ENCODE measurements around the gene PPP1R12A. TPM values are rescaled to one million over a fixed set of nuclear protein-coding genes. Genes with fewer than 3 reads are reported as not detected.

PPP1R12A gene
- total RNA-seq, 4 donors from 2014 or later = 79.2 to 276 (median 92.6) TPM

- no peak for DNase-seq
- TF ChIP-seq, protein P1, sequence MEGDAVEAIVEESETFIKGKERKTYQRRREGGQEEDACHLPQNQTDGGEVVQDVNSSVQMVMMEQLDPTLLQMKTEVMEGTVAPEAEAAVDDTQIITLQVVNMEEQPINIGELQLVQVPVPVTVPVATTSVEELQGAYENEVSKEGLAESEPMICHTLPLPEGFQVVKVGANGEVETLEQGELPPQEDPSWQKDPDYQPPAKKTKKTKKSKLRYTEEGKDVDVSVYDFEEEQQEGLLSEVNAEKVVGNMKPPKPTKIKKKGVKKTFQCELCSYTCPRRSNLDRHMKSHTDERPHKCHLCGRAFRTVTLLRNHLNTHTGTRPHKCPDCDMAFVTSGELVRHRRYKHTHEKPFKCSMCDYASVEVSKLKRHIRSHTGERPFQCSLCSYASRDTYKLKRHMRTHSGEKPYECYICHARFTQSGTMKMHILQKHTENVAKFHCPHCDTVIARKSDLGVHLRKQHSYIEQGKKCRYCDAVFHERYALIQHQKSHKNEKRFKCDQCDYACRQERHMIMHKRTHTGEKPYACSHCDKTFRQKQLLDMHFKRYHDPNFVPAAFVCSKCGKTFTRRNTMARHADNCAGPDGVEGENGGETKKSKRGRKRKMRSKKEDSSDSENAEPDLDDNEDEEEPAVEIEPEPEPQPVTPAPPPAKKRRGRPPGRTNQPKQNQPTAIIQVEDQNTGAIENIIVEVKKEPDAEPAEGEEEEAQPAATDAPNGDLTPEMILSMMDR (IDR thresholded peaks at IDR 0.05) = no peak
- no peak for TF ChIP-seq POLR2A (IDR thresholded peaks at IDR 0.05)
Measured at GRCh38 chr12:79870916-79871315, 64.0 kb downstream of the PPP1R12A start.

GRCh38 chr12:79859646-79860045 lies 75.3 kb downstream of the PPP1R12A start:
- no peak overlapping the region for H3K4me3 ChIP-seq
- no peaks in the 10 kb centered on the region for H3K4me1 ChIP-seq
- no peak overlapping the region for H3K27ac ChIP-seq
- H3K36me3 ChIP-seq = no peaks in the 10 kb centered on the region
- H3K9me3 ChIP-seq = no peaks in the 10 kb centered on the region
- H3K27me3 ChIP-seq = no peaks in the 10 kb centered on the region
- no peak for TF ChIP-seq POLR2A (IDR thresholded peaks at IDR 0.05)
- TF ChIP-seq, protein P1 (IDR thresholded peaks at IDR 0.05) = no peak
- no peak for DNase-seq

More at GRCh38 chr12:79870916-79871315, 64.0 kb downstream of the PPP1R12A start:
- Histone ChIP-seq H3K27me3 (no peaks in the 10 kb centered on the region), H3K36me3 (peaks cover 0 to 16% (median 0%) of the 10 kb centered on the region in 3 donors), H3K27ac (no peak overlapping the region), H3K4me3 (no peak overlapping the region), H3K4me1 (no peaks in the 10 kb centered on the region), H3K9me3 (no peaks in the 10 kb centered on the region)

- DNase-seq = no peak
- Histone ChIP-seq H3K27me3 (no peaks in the 10 kb centered on the region), H3K4me1 (no peaks in the 10 kb centered on the region), H3K36me3 (no peaks in the 10 kb centered on the region), H3K27ac (no peak overlapping the region), H3K4me3 (no peak overlapping the region), H3K9me3 (no peaks in the 10 kb centered on the region)
- TF ChIP-seq, protein P1 (IDR thresholded peaks at IDR 0.05) = no peak
- TF ChIP-seq POLR2A (IDR thresholded peaks at IDR 0.05) = no peak
Measured at GRCh38 chr12:79858518-79858917, 76.4 kb downstream of the PPP1R12A start.

- no peak overlapping the region for H3K27ac ChIP-seq
- H3K4me1 ChIP-seq = no peaks in the 10 kb centered on the region
- TF ChIP-seq, protein P1 (IDR thresholded peaks at IDR 0.05) = no peak
- TF ChIP-seq POLR2A (IDR thresholded peaks at IDR 0.05) = no peak
- H3K36me3 ChIP-seq = no peaks in the 10 kb centered on the region
- no peaks in the 10 kb centered on the region for H3K9me3 ChIP-seq
- DNase-seq = no peak
- no peaks in the 10 kb centered on the region for H3K27me3 ChIP-seq
- H3K4me3 ChIP-seq = no peak overlapping the region
Measured at GRCh38 chr12:79857675-79858074, 77.2 kb downstream of the PPP1R12A start.

DNA sequence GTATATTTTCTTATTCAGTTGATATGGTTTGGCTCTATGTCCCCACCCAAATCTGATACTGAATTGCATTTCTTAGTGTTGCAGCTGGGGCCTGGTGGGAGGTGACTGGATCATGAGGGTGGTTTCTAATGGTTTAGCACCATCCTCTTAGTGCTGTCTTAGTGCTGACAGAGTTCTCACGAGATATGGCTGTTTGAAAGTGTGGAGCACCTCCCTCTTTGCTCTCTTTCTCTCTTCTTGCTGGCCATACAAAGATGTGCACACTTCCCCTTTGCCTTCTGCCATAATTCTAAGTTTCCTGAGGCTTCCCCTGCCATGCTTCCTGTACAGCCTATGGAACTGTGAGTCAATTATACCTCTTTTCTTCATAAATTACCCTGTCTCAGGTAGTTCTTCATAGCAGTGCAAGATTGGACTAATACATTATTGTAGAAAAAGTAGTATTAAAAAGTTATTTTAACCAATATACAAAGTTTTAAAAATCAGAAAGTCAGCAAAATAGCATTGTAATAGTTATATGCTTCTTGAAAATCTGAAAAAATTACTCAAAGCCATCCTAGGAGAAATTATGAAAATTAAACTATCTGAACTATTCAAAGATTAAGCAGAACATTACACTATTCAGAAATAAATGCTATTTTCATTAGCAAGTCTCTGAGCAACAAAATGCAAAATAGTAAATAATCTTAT lies 84.1 kb downstream of the PPP1R12A start:
- Histone ChIP-seq H3K4me1 (peaks cover 0 to 9% (median 0%) of the 10 kb centered on the region in 4 donors), H3K9me3 (no peaks in the 10 kb centered on the region), H3K36me3 (no peaks in the 10 kb centered on the region), H3K27ac (no peak overlapping the region), H3K4me3 (no peak overlapping the region), H3K27me3 (no peaks in the 10 kb centered on the region)
- TF ChIP-seq POLR2A (IDR thresholded peaks at IDR 0.05) = no peak
- TF ChIP-seq, protein P1 (IDR thresholded peaks at IDR 0.05) = no peak
- DNase-seq = no peak

All from Peyer's patch (tissue), 4 donors.